HG03095 (cell line): ENCODE measurements around the gene KREMEN2.
"Not testable (repeated sequence)": the region's sequence is repeated elsewhere in the genome, so short reads cannot be mapped to it uniquely, and the experiment has no call there.

Experiments
- ATAC-seq: cut with Tn5 transposase; IDR thresholded peaks from one replicate; pipeline ENCODE4 v1.9.1; 2021; ENCODE audit warnings: moderate library complexity; ENCODE audit not compliant: unreplicated experiment

KREMEN2 gene

GRCh38 chr16:2963723-2964474, at the start of gene KREMEN2:
KREMEN2 (plus strand) TSS chr16:2964275; CDS start chr16:2964521, 246 bp downstream.
- no peak for ATAC-seq

GRCh38 chr16:2915196-2915929, 48.7 kb upstream of the KREMEN2 start:
- no peak for ATAC-seq

GRCh38 chr16:2919511-2920255, 44.4 kb upstream of the KREMEN2 start:
- ATAC-seq, result no peak

DNA sequence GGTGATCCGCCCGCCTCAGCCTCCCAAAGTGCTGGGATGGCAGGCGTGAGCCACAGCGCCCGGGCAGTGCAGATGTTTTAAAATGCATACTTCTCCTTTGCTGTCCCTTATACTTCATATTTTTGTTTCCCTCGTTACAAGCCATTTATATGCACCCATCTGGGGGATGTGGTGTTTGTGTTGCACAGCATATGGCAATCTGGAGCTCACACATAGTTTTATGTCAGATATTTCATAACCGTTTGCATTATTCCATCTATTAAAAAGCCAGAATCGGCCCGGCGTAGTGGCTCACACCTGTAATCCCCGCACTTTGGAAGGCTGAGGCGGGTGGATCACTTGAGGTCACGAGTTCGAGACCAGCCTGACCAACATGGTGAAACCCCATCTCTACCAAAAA, 40.6 kb upstream of the KREMEN2 start:
- no peak for ATAC-seq

GRCh38 chr16:2924901-2925755, 38.9 kb upstream of the KREMEN2 start:
- ATAC-seq, result no peak

- ATAC-seq, result no peak
Observed at GRCh38 chr16:2925951-2926649, 38.0 kb upstream of the KREMEN2 start.

- ATAC-seq, result no peak
Observed at GRCh38 chr16:2926650-2926999, 37.5 kb upstream of the KREMEN2 start.

DNA sequence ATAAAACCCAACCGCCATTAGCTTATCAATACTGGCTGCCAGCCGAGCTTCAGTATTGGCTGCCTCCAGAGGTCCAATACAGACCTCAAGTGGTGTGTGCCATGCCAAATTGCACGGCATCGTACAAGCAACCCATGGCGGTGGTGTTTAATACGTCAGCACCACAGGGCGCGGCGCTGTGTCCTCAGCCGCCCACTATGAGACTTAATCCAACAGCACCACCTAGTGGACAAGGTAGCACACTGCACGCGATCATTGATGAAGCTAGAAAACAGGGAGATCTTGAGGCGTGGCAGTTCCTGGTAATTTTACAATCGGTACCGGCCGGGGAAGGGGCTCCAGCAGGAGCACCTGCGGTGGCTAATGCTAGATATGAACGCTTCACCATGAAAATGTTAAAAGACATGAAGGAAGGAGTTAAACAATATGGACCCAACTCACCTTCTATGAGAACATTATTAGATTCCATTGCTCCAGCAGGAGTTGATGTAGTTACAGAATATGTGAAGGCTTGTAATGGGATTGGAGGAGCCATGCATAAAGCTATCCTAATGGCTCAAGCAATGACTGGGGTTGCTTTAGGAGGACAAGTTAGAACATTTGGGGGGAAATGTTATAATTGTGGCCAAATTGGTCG, 36.9 kb upstream of the KREMEN2 start:
- ATAC-seq, result peak; percentile 66

DNA sequence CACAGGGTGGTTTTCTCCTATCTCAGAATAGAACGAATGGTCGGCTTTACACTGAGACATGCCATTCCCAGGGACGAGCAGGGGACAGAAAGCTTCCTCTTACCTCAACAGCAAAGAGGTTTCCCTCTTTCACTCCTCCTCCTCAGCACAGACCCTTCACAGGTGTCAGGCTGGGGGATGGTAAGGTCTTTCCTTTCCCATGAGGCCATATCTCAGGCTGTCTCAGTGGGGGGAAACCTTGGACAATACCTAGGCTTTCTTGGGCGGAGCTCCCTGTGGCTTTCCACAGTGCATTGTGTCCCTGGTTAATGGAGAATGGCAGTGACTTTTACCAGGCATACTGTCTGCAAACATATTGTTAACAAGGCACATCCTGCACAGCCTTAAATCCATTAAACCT, 35.9 kb upstream of the KREMEN2 start:
- not testable (repeated sequence) for ATAC-seq

DNA sequence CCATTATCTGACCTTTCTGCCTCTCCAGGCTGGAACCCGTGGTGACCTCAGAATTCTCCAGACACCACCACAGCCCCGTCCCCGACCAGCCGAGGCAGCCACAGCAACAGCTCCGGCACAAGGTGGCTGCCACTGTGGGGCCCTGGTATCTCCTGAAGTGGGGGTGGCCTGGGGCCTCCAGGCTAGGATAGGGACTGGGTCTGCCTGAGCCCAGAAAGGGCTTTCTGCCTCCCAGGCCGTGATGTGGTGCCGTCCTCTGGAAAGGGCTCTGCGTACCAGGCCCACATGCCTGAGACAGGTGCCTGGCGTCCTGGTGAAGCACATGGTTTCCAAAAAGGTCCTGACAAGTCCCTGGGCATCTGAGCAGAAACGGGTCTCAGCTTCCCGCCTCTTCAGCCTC, 35.3 kb upstream of the KREMEN2 start:
- no peak for ATAC-seq

- ATAC-seq, result no peak
Observed at GRCh38 chr16:2929693-2930092, 34.4 kb upstream of the KREMEN2 start.

- ATAC-seq, result no peak
Observed at GRCh38 chr16:2930236-2930635, 33.8 kb upstream of the KREMEN2 start.

GRCh38 chr16:2931231-2931914, 32.7 kb upstream of the KREMEN2 start:
- ATAC-seq, result not testable (repeated sequence)

DNA sequence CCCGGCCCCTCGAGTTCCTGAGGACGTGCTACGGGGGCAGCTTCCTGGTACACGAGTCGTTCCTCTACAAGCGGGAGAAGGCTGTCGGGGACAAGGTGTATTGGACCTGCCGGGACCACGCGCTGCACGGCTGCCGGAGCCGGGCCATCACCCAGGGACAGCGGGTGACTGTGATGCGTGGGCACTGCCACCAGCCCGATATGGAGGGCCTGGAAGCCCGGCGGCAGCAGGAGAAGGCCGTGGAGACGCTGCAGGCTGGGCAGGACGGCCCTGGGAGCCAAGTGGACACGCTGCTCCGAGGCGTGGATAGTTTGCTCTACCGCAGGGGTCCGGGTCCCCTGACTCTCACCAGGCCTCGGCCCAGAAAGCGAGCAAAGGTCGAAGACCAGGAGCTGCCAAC, 30.9 kb upstream of the KREMEN2 start:
- ATAC-seq, result no peak

GRCh38 chr16:2933701-2934100, 30.4 kb upstream of the KREMEN2 start:
- ATAC-seq, result no peak

GRCh38 chr16:2934450-2934849, 29.6 kb upstream of the KREMEN2 start:
- no peak for ATAC-seq

DNA sequence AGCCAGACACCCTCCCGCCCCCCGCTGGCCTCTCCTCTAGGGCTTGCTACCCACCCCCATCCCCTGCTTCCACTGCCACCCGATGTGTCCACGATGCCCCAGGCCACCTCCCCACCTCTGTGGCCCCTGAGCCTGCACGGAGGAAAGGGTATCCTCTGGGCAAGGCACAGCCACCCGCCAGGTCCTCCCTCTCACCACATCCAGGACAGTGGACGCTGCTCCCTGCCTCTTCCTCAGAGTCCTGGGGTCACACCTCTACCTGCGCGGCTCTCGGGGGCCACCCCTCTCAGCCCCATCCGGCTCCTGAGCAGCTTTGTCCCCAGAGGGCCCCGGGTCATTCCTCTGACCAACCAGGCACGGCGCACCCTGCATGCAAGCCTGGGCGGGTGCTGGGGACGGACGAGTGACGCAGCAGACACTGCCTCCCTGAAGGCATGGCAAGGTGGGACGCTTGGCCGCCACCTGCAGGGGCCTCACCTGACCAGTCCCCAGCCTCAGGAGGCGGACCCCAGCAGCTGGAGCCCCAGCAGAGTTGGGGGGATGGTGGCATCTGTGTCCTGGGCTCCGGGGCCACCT, 27.6 kb upstream of the KREMEN2 start:
- no peak for ATAC-seq

GRCh38 chr16:2937170-2937569, 26.9 kb upstream of the KREMEN2 start:
- no peak for ATAC-seq

- ATAC-seq, result no peak
Observed at GRCh38 chr16:2938206-2938605, 25.9 kb upstream of the KREMEN2 start.
